ENCODE measurements around the gene DLGAP1.

DNA sequence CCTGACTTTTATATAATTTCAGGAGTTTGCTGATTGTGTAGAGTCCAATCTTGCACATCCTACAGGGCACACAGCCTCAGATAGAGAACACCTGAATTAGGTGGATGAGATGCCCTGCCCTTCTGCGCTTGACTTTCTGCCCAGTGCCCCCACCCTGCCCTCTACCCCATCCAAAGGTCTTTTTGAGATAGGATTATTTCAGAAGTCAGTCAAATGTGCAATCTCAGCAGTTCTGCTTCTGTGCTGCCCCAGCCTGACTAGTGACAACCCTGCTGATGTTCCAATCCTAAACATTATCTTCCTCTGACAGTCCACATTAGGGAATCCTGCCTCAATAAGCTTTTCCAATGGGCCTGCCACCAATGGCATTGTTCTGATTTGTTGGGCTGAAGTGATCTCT lies 593.6 kb downstream of the DLGAP1 start:
- TF ChIP-seq YY1 (IDR thresholded peaks at IDR 0.05; ENCODE audit: low read depth, low read length): no peak
- no peak for TF ChIP-seq CBFB (IDR thresholded peaks at IDR 0.05; ENCODE audit: low read depth)
- TF ChIP-seq, protein P1, sequence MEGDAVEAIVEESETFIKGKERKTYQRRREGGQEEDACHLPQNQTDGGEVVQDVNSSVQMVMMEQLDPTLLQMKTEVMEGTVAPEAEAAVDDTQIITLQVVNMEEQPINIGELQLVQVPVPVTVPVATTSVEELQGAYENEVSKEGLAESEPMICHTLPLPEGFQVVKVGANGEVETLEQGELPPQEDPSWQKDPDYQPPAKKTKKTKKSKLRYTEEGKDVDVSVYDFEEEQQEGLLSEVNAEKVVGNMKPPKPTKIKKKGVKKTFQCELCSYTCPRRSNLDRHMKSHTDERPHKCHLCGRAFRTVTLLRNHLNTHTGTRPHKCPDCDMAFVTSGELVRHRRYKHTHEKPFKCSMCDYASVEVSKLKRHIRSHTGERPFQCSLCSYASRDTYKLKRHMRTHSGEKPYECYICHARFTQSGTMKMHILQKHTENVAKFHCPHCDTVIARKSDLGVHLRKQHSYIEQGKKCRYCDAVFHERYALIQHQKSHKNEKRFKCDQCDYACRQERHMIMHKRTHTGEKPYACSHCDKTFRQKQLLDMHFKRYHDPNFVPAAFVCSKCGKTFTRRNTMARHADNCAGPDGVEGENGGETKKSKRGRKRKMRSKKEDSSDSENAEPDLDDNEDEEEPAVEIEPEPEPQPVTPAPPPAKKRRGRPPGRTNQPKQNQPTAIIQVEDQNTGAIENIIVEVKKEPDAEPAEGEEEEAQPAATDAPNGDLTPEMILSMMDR (IDR thresholded peaks at IDR 0.05 in 2 of 3, conservative IDR thresholded peaks at IDR 0.05 in 1 of 3; ENCODE audit: control insufficient read depth in 2 of 3, extremely low read depth in 1 of 3, insufficient read depth in 1 of 3, low read depth in 3 of 3, low read length in 3 of 3): no peak
